ENCODE measurements around the gene ESYT1.
A peak's percentile ranks its signal among the peaks of the same experiment; 100 is the strongest.

The ESYT1 gene

DNA sequence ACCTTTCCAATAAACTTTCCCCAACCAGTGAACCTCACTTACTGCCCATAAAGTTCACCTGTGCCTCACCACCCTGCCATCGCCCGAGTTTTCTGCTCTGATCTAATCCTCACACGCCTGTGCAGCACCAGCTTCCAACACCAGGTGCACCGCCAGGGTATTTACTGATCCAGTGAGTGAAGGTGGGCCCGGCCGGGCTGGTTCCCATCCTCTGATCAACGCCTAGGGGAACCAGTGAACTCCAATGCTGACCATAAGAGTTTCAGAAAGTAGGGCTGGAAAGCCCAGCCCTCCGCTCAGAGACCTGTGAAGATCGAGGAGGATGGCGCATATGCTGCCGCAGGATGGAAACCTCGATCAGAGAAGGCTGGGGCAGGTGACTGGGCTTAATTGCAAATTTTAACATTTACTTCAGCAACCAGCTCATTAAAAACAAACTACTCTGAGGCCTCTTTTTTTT, 23.6 kb downstream of the ESYT1 start:
- TF ChIP-seq, protein P1, sequence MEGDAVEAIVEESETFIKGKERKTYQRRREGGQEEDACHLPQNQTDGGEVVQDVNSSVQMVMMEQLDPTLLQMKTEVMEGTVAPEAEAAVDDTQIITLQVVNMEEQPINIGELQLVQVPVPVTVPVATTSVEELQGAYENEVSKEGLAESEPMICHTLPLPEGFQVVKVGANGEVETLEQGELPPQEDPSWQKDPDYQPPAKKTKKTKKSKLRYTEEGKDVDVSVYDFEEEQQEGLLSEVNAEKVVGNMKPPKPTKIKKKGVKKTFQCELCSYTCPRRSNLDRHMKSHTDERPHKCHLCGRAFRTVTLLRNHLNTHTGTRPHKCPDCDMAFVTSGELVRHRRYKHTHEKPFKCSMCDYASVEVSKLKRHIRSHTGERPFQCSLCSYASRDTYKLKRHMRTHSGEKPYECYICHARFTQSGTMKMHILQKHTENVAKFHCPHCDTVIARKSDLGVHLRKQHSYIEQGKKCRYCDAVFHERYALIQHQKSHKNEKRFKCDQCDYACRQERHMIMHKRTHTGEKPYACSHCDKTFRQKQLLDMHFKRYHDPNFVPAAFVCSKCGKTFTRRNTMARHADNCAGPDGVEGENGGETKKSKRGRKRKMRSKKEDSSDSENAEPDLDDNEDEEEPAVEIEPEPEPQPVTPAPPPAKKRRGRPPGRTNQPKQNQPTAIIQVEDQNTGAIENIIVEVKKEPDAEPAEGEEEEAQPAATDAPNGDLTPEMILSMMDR (conservative IDR thresholded peaks at IDR 0.05; ENCODE audit: low read depth, low read length): peak; percentile 53
- DNase-seq (ENCODE audit: low read depth): peak; percentile 38
- peak overlapping the region; percentile 62 for H3K4me3 ChIP-seq (ENCODE audit: low read depth, low read length)

DNA sequence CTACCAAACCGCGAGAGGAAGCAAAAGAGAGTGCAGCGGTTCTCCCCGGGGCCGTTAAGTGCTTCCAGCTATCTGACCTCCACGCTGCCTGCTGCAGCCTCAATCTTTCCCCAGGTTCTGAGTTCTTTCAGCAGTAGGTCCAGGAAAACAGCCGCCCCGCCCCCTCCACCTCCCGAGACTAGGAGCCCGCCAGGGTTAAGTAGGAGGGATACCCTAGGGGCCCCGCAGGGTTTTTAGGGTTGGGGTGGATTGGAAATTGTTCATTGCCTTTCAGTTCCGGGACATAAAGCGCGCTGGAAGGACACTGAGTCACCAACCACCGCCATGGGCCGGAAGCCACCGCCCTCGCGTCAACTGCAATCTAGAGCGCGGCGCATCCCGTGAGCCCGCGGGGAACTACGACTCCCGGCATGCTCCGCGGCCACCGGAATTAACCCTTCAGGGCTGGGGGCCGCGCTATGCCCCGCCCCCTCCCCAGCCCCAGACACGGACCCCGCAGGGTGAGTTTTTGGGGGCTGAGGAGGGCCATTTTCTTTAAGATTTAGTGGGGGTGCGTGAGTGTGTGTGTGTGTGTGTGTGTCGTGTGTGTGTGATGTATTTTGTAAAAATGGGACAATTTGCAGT, 24.2 kb downstream of the ESYT1 start, which contains the start of gene MYL6B:
MYL6B (plus strand) TSS at position 456 of the 624 bp plus-strand sequence. CDS start 1,332 bp downstream, outside the sequence.
- peak within 1 kb of the TSS; percentile 62 for H3K4me3 ChIP-seq (ENCODE audit: low read depth, low read length)
- TF ChIP-seq, protein P1 (conservative IDR thresholded peaks at IDR 0.05; ENCODE audit: low read depth, low read length): no peak
- DNase-seq (ENCODE audit: low read depth): peak; percentile 92

GRCh38 chr12:56152756-56153677, 24.9 kb downstream of the ESYT1 start:
- TF ChIP-seq, protein P1 (conservative IDR thresholded peaks at IDR 0.05; ENCODE audit: low read depth, low read length): no peak
- DNase-seq (ENCODE audit: low read depth): no peak
- H3K4me3 ChIP-seq (ENCODE audit: low read depth, low read length): peak overlapping the region; percentile 62

DNA sequence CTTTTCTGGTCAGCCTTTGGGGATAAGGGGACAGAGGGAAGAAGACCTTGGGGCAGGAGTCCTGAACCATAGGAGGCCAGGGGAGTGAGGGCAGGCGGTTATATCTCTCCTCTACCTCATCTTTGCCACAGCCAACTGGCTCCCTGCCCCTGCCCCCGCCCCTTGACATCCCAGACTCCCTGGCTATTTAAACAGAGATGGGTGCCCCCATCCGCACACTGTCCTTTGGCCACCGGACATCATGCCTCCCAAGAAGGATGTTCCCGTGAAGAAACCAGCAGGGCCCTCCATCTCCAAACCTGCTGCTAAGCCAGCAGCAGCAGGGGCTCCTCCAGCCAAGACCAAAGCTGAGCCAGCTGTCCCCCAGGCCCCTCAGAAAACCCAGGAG, 25.6 kb downstream of the ESYT1 start:
- DNase-seq (ENCODE audit: low read depth): no peak
- TF ChIP-seq, protein P1 (conservative IDR thresholded peaks at IDR 0.05; ENCODE audit: low read depth, low read length): no peak
- H3K4me3 ChIP-seq (ENCODE audit: low read depth, low read length): no peak overlapping the region

DNA sequence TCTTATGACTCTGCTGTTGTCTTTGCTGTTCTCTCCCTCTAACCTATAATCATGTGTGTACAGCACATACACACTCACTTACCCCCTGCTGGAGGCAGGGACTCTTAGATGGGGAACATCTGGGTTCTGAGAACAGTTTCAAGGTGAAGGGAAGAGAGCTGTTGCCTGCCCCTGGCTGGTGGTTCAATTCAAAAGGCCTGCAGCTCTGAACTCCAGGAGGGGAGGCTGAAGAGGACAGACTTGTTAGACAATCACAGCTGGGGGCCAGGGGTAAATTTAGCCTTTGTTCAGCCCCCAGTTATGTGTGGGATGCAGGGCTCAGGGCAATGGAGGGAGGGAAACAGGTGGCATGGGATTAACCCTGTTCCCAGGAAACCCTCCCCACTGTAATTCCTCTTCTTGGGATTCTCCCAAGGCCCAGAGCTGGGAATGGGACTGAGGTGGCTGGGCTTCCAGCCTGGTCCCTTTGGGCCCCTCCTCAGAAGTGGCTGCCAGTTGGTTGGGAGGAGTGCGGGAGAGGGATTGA, 26.2 kb downstream of the ESYT1 start:
- peak; percentile 65 for DNase-seq (ENCODE audit: low read depth)
- no peak overlapping the region for H3K4me3 ChIP-seq (ENCODE audit: low read depth, low read length)
- TF ChIP-seq, protein P1 (conservative IDR thresholded peaks at IDR 0.05; ENCODE audit: low read depth, low read length): no peak

- DNase-seq (ENCODE audit: low read depth): no peak
- no peak overlapping the region for H3K4me3 ChIP-seq (ENCODE audit: low read depth, low read length)
- TF ChIP-seq, protein P1 (conservative IDR thresholded peaks at IDR 0.05; ENCODE audit: low read depth, low read length): no peak
Measured at GRCh38 chr12:56154818-56155217, 26.8 kb downstream of the ESYT1 start.
